HepG2 (cell line): ENCODE measurements around the gene KCTD21. TPM values are rescaled to one million over a fixed set of nuclear protein-coding genes. Genes with fewer than 3 reads are reported as not detected.

Experiments used
- ATAC-seq: fragments of 200-7000 bp; cut with Tn5 transposase; 3 replicates; pipeline ENCODE4 v1.9.1; 2020; ENCODE audit warnings: mild to moderate bottlenecking, moderate library complexity
- BruUV-seq: library from RNA; stranded (reverse); fragments of 400-500 nt; replicated peaks from 2 replicates; lab custom pipeline; 2021; lab: Mats Ljungman, UMichigan
- CTCF ChIA-PET: fragments of 300-600 bp; formaldehyde crosslinking; extraction: SDS; loops from one replicate; lab custom pipeline; 2021; ENCODE audit warnings: low total read pairs, inconsistent platforms, low intra/inter-chr PET ratio; lab: Yijun Ruan, JAX
- POLR2A ChIA-PET: fragments of 350-600 bp; sonication (Branson Sonifier 250); formaldehyde crosslinking; loops from one replicate; lab custom pipeline; 2020; ENCODE audit warnings: antibody characterized with exemption, inconsistent platforms; lab: Yijun Ruan, JAX
- DNase-seq: peaks from one replicate; pipeline ENCODE4 v3.0.0-alpha.2; 2015; ENCODE audit warnings: low spot score
- FAIRE-seq: peaks from 3 replicates; lab custom pipeline; 2011; peaks lifted over from hg19 to GRCh38; lab: Jason Lieb, UNC
- H2AFZ ChIP-seq: one replicate; pipeline ENCODE4 v1.6.1; 2011; ENCODE audit warnings: low read length, inconsistent platforms
- H3K27ac ChIP-seq: fragments of 300-600 bp; 3 replicates; pipeline ENCODE4 v1.8.0; 2011; ENCODE audit warnings: mixed run types, mild to moderate bottlenecking, mixed read lengths, low read length, inconsistent platforms; ENCODE audit not compliant: insufficient read depth; ENCODE audit errors: extremely low read length
- H3K27me3 ChIP-seq, 2 experiments: fragments of 200-600 bp in 1 of 2; 2 replicates in 1 of 2; 3 replicates in 1 of 2; pipeline versions ENCODE4 v1.6.0 to v1.8.0; 2011; ENCODE audit warnings: low read length in 2 of 2, mild to moderate bottlenecking in 2 of 2, moderate library complexity in 2 of 2, inconsistent platforms in 1 of 2; ENCODE audit not compliant: insufficient read depth in 2 of 2, control insufficient read depth in 1 of 2
- H3K36me3 ChIP-seq, 2 experiments: fragments of 200-600 bp in 1 of 2; replicated peaks in 1 of 2; 2 replicates in 1 of 2; 3 replicates in 1 of 2; pipeline versions ENCODE4 v1.5.1 to v1.8.0; 2011; ENCODE audit warnings: low read length in 2 of 2, inconsistent platforms in 1 of 2; ENCODE audit not compliant: insufficient read depth in 2 of 2, control insufficient read depth in 1 of 2
- H3K4me1 ChIP-seq: 2 replicates; pipeline ENCODE4 v1.5.1; 2012; ENCODE audit warnings: low read length, inconsistent platforms; ENCODE audit not compliant: insufficient read depth
- H3K4me2 ChIP-seq: 2 replicates; pipeline ENCODE4 v1.6.0; 2011; ENCODE audit warnings: low read depth, low read length, inconsistent platforms
- H3K4me3 ChIP-seq, 3 experiments: fragments of 200-600 bp in 1 of 3; sonication (generic), shearing (Covaris generic) in 1 of 3; replicated peaks in 1 of 3; 2 replicates each; pipeline ENCODE4 v1.5.1; 2011 to 2016; ENCODE audit warnings: low read length in 3 of 3, inconsistent platforms in 2 of 3, low read depth in 2 of 3, mild to moderate bottlenecking in 2 of 3, control low read depth in 1 of 3, mixed read lengths in 1 of 3; ENCODE audit not compliant: insufficient read depth in 1 of 3
- H3K79me2 ChIP-seq: one replicate; pipeline ENCODE4 v1.6.1; 2011; ENCODE audit warnings: low read length, inconsistent platforms; ENCODE audit not compliant: insufficient read depth
- H3K9ac ChIP-seq: 2 replicates; pipeline ENCODE4 v1.6.0; 2011; ENCODE audit warnings: mild to moderate bottlenecking, low read depth, low read length, inconsistent platforms; ENCODE audit not compliant: insufficient read depth
- H3K9me3 ChIP-seq: 2 replicates; pipeline ENCODE4 v1.5.1; 2012; ENCODE audit warnings: mild to moderate bottlenecking, low read length
- H4K20me1 ChIP-seq: 2 replicates; pipeline ENCODE4 v1.6.0; 2011; ENCODE audit warnings: inconsistent platforms, mild to moderate bottlenecking, low read length, moderate library complexity; ENCODE audit not compliant: insufficient read depth
- ARNT ChIP-seq: fragments of 450-650 bp; IDR thresholded peaks from 2 replicates; pipeline ENCODE4 v1.6.1; 2017
- BRD4 ChIP-seq: sonication (generic); formaldehyde crosslinking; IDR thresholded peaks from 2 replicates; pipeline ENCODE4 v1.4.0; 2020; ENCODE audit warnings: missing genetic modification reagents
- ELF3 ChIP-seq: IDR thresholded peaks from 2 replicates; pipeline ENCODE4 v1.6.1; 2016; ENCODE audit warnings: missing genetic modification reagents, missing compliant biosample characterization
- EP300 ChIP-seq, 3 experiments: sonication (generic) in 1 of 3; formaldehyde crosslinking in 1 of 3; IDR thresholded peaks; 2 replicates each; pipeline versions ENCODE4 v1.5.1 to v1.6.1; 2011 to 2020; ENCODE audit warnings: low read depth in 2 of 3, low read length in 2 of 3, borderline replicate concordance in 1 of 3, improper control_type of control experiment in 1 of 3, mild to moderate bottlenecking in 1 of 3, missing genetic modification reagents in 1 of 3, moderate library complexity in 1 of 3
- IRF2 ChIP-seq: IDR thresholded peaks from 2 replicates; pipeline ENCODE4 v1.6.1; 2018; ENCODE audit warnings: missing genetic modification reagents, missing compliant biosample characterization
- NONO ChIP-seq, 2 experiments: fragments of 450-650 bp in 1 of 2; sonication (generic) in 1 of 2; formaldehyde crosslinking in 1 of 2; IDR thresholded peaks in 1 of 2; conservative IDR thresholded peaks in 1 of 2; 2 replicates each; pipeline versions ENCODE4 v1.6.1 to v1.8.0; 2017 to 2022; ENCODE audit warnings: mild to moderate bottlenecking in 1 of 2, missing genetic modification reagents in 1 of 2, moderate library complexity in 1 of 2
- RAD21 ChIP-seq: fragments of 450-650 bp; formaldehyde crosslinking; IDR thresholded peaks from 2 replicates; pipeline ENCODE4 v1.5.0; 2020; ENCODE audit warnings: mild to moderate bottlenecking
- STAG1 ChIP-seq: sonication (generic); formaldehyde crosslinking; IDR thresholded peaks from 2 replicates; pipeline ENCODE4 v1.4.0; 2020; ENCODE audit warnings: missing genetic modification reagents
- SUZ12 ChIP-seq: fragments of 150-350 bp; IDR thresholded peaks from 2 replicates; pipeline ENCODE4 v1.6.1; 2014; ENCODE audit warnings: low read depth, low read length
- TEAD3 ChIP-seq: optimal IDR thresholded peaks from 2 replicates; pipeline ENCODE3; 2016; ENCODE audit warnings: borderline replicate concordance
- THAP11 ChIP-seq: IDR thresholded peaks from 2 replicates; pipeline ENCODE4 v1.6.1; 2016; ENCODE audit warnings: missing biosample characterization, missing genetic modification reagents
- ZKSCAN1 ChIP-seq: fragments of 150-350 bp; IDR thresholded peaks from 2 replicates; pipeline ENCODE4 v1.6.1; 2014; ENCODE audit warnings: low read length
- ZMYM4 ChIP-seq: sonication (generic); formaldehyde crosslinking; IDR thresholded peaks from 2 replicates; pipeline ENCODE4 v1.8.1; 2023; ENCODE audit warnings: mild to moderate bottlenecking, missing genetic modification reagents
- WGBS: methylation state at CpG from one replicate; pipeline ENCODE4 v1.1.6; 2017; ENCODE audit warnings: low lambda C conversion rate; 5-methylcytosine and 5-hydroxymethylcytosine counted together
- in situ Hi-C: cut with HindIII; loops from 2 replicates; pipeline ENCODE4 v1.10.0; 2017; ENCODE audit warnings: low pct_unique_long_range_greater_than_20kb; ENCODE audit not compliant: extremely low pct_ligation_motif_present
- intact Hi-C: fragments of 100-400 bp; cut with micrococcal nuclease; formaldehyde crosslinking; loops from one replicate; pipeline ENCODE4 v1.10.0; 2022; ENCODE audit not compliant: unreplicated experiment
- polyA plus RNA-seq, 8 experiments: library from polyadenylated mRNA; depleted of rRNA in 3 of 8; stranded (reverse) in 7 of 8; unstranded in 1 of 8; fragments of >200 nt; fragmentation: Illumina TruSeq in 4 of 8; extraction: Trizol in 4 of 8; gene quantifications; 2 replicates each; pipeline versions ENCODE4 v1.2.1 to v1.2.3, GENCODE V29; 2011 to 2016; ENCODE audit warnings: low read depth in 4 of 8, missing spikeins in 1 of 8, mixed read lengths in 1 of 8; ENCODE audit not compliant: insufficient read depth in 1 of 8
- total RNA-seq, 5 experiments: library from RNA; depleted of rRNA; stranded (reverse); fragments of >200 nt; fragmentation: Illumina TruSeq; extraction: Trizol; gene quantifications; 2 replicates each; pipeline ENCODE4 v1.2.3, GENCODE V29; 2016; ENCODE audit warnings: low read depth in 1 of 5
- TF ChIP-seq, protein P1 (sequence below): IDR thresholded peaks from 2 replicates; pipeline ENCODE4 v1.6.1; 2016; ENCODE audit warnings: control low read depth
- TF ChIP-seq, protein P2 (sequence below): sonication (generic); formaldehyde crosslinking; IDR thresholded peaks from 2 replicates; pipeline ENCODE4 v1.8.1; 2023; ENCODE audit warnings: mild to moderate bottlenecking, inconsistent platforms, moderate library complexity, missing genetic modification reagents, borderline replicate concordance

The KCTD21 gene
- total and polyA plus RNA-seq, 2 of the 13 experiments (the other 11 are each of a cell fraction or from before 2014, with no cell fraction given), result 3.1 to 13.5 TPM

DNA sequence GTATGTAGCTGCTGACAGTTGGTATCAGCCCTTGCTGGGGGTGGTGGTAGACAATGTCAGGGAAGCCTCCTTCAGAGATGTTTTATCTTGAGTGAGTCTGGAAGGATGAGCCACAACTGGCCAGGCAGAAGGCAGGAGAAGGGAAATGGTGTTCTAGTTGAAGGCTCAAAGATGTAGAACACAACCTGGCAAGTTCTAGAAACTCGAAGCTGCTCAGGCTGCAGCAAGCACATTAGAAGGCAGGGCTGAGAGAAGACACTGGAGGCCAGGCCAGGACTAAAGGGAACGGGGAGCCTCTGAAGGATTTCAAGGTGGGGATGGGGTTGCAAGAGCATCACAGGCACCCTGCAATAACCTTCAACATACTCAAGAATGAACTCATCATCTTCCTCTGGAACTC, 40.7 kb upstream of the KCTD21 start:
- POLR2A ChIA-PET, result interaction anchor here (0.6 kb wide), 1 partner anchor 41 kb away, joined by 3 read pairs; no protein-coding TSS in a partner anchor
- Histone ChIP-seq H2AFZ (no peak overlapping the region), H3K27ac (no peak overlapping the region), H3K4me3 (no peak overlapping the region), H3K9me3 (no peaks in the 10 kb centered on the region), H3K79me2 (no peaks in the 10 kb centered on the region), H3K36me3 (peaks cover 0 to 13% of the 10 kb centered on the region in 2 experiments; a peak in 4 of 5 replicates), H3K27me3 (no peaks in the 10 kb centered on the region), H3K4me1 (peaks cover 18% of the 10 kb centered on the region), H3K4me2 (no peak overlapping the region), H3K9ac (no peak overlapping the region), H4K20me1 (no peaks in the 10 kb centered on the region)
- no TSS peak for BruUV-seq
- ATAC-seq (no peak; the same call in 2 of the 3 replicates), DNase-seq (no peak), FAIRE-seq (no peak)
- CTCF ChIA-PET, result interaction anchor here (1.2 to 1.7 kb wide), 2 partner anchors 204 to 335 kb away, joined by 7 to 12 read pairs; no protein-coding TSS in a partner anchor
- 91% methylated on average over 2 of the region's 2 CpGs for WGBS
- in situ Hi-C loops (loop anchor here (5.0 kb wide), 2 partner anchors 188 to 333 kb away; partner anchors contain the start of gene GAB2), intact Hi-C loops (no loop called here)
- no peak for TF ChIP-seq NONO (IDR thresholded peaks at IDR 0.05)
- TF ChIP-seq NONO (CRISPR knock-in tag; conservative IDR thresholded peaks at IDR 0.05), result no peak
- no peak for TF ChIP-seq ZKSCAN1
- no peak for TF ChIP-seq SUZ12
- TF ChIP-seq, protein P1, sequence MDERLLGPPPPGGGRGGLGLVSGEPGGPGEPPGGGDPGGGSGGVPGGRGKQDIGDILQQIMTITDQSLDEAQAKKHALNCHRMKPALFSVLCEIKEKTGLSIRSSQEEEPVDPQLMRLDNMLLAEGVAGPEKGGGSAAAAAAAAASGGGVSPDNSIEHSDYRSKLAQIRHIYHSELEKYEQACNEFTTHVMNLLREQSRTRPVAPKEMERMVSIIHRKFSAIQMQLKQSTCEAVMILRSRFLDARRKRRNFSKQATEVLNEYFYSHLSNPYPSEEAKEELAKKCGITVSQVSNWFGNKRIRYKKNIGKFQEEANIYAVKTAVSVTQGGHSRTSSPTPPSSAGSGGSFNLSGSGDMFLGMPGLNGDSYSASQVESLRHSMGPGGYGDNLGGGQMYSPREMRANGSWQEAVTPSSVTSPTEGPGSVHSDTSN, result no peak
- TF ChIP-seq TEAD3 (CRISPR knock-in tag), result no peak
- no peak for TF ChIP-seq BRD4 (CRISPR knock-in tag)
- TF ChIP-seq ARNT, result no peak

DNA sequence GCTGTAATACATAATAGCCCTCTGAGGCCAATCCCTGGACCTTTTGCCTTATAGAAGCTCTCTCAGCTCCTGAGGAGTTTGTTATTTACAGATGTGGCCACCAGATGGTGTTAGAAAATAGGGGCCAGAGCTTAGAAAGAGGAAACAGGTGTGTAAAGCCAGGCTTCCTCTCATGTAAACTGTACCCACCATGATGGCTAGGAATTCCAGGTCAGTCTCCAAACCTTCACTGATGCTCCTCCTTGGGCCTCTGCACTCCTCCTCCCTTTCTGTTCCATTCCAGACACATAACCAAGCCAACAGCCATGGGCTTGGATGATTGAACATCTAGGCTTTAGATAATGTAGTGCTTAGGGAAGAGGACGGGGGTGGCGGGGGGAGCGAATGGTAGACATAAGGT, 40.0 kb upstream of the KCTD21 start:
- H3K27ac ChIP-seq, result no peak overlapping the region
- no peak overlapping the region for H3K4me2 ChIP-seq
- no peak overlapping the region for H3K4me3 ChIP-seq
- BruUV-seq, result no TSS peak
- peak; percentile 46 for FAIRE-seq
- peaks cover 18% of the 10 kb centered on the region for H3K4me1 ChIP-seq
- no peaks in the 10 kb centered on the region for H4K20me1 ChIP-seq
- peak; percentile 65 for DNase-seq
- ChIA-PET POLR2A (interaction anchor here (0.6 to 1.5 kb wide), 3 partner anchors 89 to 189 kb away, joined by 3 to 4 read pairs (median 4); partner anchors contain the start of genes ALG8 and GAB2), CTCF (interaction anchor here (1.2 to 1.7 kb wide), 2 partner anchors 204 to 336 kb away, joined by 7 to 12 read pairs; no protein-coding TSS in a partner anchor)
- ATAC-seq, result peak; percentile 88
- H3K9me3 ChIP-seq, result no peaks in the 10 kb centered on the region
- no peak overlapping the region for H3K9ac ChIP-seq
- no peaks in the 10 kb centered on the region for H3K79me2 ChIP-seq
- WGBS, result 98% methylated on average over 3 of the region's 3 CpGs
- no peaks in the 10 kb centered on the region for H3K27me3 ChIP-seq
- H3K36me3 ChIP-seq, result peaks cover 0 to 14% of the 10 kb centered on the region in 2 experiments; a peak in 4 of 5 replicates
- H2AFZ ChIP-seq, result no peak overlapping the region
- in situ Hi-C loops, result loop anchor here (5.0 kb wide), 2 partner anchors 189 to 334 kb away; partner anchors contain the start of gene GAB2
- intact Hi-C loops, result loop anchor here (1.0 kb wide), 3 partner anchors 188 to 336 kb away; no protein-coding TSS in a partner anchor
- TF ChIP-seq, protein P2, sequence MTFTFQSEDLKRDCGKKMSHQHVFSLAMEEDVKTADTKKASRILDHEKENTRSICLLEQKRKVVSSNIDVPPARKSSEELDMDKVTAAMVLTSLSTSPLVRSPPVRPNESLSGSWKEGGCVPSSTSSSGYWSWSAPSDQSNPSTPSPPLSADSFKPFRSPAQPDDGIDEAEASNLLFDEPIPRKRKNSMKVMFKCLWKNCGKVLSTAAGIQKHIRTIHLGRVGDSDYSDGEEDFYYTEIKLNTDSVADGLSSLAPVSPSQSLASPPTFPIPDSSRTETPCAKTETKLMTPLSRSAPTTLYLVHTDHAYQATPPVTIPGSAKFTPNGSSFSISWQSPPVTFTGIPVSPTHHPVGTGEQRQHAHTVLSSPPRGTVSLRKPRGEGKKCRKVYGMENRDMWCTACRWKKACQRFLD (CRISPR knock-in tag), result no peak
- TF ChIP-seq STAG1 (CRISPR knock-in tag), result peak; percentile 89
- TF ChIP-seq EP300 (IDR thresholded peaks at IDR 0.05; ENCODE audit: low read depth in 2 of 2, low read length in 2 of 2), result peak in 1 of 2 experiments; percentile 8; a peak in 1 of 4 replicates
- no peak for TF ChIP-seq EP300 (CRISPR knock-in tag; IDR thresholded peaks at IDR 0.05; ENCODE audit: borderline replicate concordance)
- peak; percentile 32; the same call in 1 of the 2 replicates for TF ChIP-seq IRF2 (CRISPR knock-in tag)
- TF ChIP-seq ELF3, result peak; percentile 58; the same call in 1 of the 2 replicates
- peak; percentile 75 for TF ChIP-seq RAD21 (CRISPR knock-in tag)
- peak; percentile 42; the same call in 1 of the 2 replicates for TF ChIP-seq ZMYM4 (CRISPR knock-in tag)
- TF ChIP-seq THAP11 (CRISPR knock-in tag), result 0 out of 2 replicates have a peak, but pooled peaks have one; percentile 15
